ENCODE results near the gene TFDP3. TPM values are rescaled to one million over a fixed set of nuclear protein-coding genes. Genes with fewer than 3 reads are reported as not detected.

Gene TFDP3
- polyA plus RNA-seq, 3 donors: not detected

DNA sequence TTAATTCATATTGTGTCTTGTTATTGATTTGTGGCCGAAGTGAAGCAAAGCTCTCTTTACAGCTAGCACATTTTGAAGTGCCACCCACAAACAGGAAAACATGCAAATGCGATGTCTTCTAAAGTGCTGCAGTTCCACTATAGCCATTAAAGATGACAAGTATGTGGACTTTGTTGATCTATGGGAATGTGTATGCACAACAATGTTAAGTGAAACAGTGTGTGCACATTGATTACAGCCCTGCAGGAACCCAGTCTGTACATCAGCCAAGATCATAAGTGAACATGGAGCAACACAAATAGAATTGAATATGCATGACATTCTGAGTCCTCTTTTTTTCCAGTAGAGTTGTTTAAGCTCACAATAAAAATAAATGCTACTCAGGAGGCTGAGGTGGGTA is 43.0 kb downstream of the TFDP3 start:
- no peaks in the 10 kb centered on the region for H3K36me3 Mint-ChIP-seq
- Histone ChIP-seq H4K20me1 (ENCODE audit: insufficient read depth, low read length) (no peaks in the 10 kb centered on the region), H3K4me1 (ENCODE audit: control insufficient read depth in 1 of 2, insufficient read depth in 2 of 2, low read length in 2 of 2) (no peaks in the 10 kb centered on the region), H3K9ac (ENCODE audit: insufficient read depth, low read length, poor library complexity, severe bottlenecking) (no peak overlapping the region), H2AFZ (ENCODE audit: insufficient read depth, low read depth, low read length, poor library complexity, severe bottlenecking) (no peak overlapping the region), H3K4me2 (replicated peaks; ENCODE audit: extremely low read depth, low read length, poor library complexity, severe bottlenecking) (no peak overlapping the region), H3K9me3 (replicated peaks in 1 of 2; ENCODE audit: control insufficient read depth in 1 of 2, insufficient read depth in 1 of 2, low read length in 2 of 2) (no peaks in the 10 kb centered on the region), H3K27me3 (ENCODE audit: control insufficient read depth in 2 of 2, insufficient read depth in 2 of 2, low read length in 2 of 2) (peaks cover 0 to 4% of the 10 kb centered on the region in 2 donors), H3K27ac (ENCODE audit: low read depth in 1 of 2, low read length in 2 of 2) (no peak overlapping the region), H3K4me3 (replicated peaks in 1 of 3; ENCODE audit: low read depth in 2 of 3, low read length in 3 of 3) (no peak overlapping the region), H3K79me2 (ENCODE audit: insufficient read depth, low read length) (no peaks in the 10 kb centered on the region), H3K36me3 (replicated peaks in 1 of 2; ENCODE audit: control insufficient read depth in 1 of 2, insufficient read depth in 2 of 2, low read length in 2 of 2) (no peaks in the 10 kb centered on the region)
- no peak overlapping the region for H3K4me3 Mint-ChIP-seq
- intact Hi-C loops (cut with micrococcal nuclease): no loop called here
- H3K4me1 Mint-ChIP-seq: no peaks in the 10 kb centered on the region
- DNase-seq: no peak
- no peak overlapping the region for H3K27ac Mint-ChIP-seq
- no peaks in the 10 kb centered on the region for H3K9me3 Mint-ChIP-seq
- H3K27me3 Mint-ChIP-seq (ENCODE audit: low read depth in 3 of 3): peaks cover 1 to 2% (median 2%) of the 10 kb centered on the region in 3 donors
- no CpG with 5 or more reads among the region's 2 CpGs for WGBS (ENCODE audit: insufficient coverage)
- TF ChIP-seq, protein P1, sequence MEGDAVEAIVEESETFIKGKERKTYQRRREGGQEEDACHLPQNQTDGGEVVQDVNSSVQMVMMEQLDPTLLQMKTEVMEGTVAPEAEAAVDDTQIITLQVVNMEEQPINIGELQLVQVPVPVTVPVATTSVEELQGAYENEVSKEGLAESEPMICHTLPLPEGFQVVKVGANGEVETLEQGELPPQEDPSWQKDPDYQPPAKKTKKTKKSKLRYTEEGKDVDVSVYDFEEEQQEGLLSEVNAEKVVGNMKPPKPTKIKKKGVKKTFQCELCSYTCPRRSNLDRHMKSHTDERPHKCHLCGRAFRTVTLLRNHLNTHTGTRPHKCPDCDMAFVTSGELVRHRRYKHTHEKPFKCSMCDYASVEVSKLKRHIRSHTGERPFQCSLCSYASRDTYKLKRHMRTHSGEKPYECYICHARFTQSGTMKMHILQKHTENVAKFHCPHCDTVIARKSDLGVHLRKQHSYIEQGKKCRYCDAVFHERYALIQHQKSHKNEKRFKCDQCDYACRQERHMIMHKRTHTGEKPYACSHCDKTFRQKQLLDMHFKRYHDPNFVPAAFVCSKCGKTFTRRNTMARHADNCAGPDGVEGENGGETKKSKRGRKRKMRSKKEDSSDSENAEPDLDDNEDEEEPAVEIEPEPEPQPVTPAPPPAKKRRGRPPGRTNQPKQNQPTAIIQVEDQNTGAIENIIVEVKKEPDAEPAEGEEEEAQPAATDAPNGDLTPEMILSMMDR (IDR thresholded peaks at IDR 0.05): no peak

DNA sequence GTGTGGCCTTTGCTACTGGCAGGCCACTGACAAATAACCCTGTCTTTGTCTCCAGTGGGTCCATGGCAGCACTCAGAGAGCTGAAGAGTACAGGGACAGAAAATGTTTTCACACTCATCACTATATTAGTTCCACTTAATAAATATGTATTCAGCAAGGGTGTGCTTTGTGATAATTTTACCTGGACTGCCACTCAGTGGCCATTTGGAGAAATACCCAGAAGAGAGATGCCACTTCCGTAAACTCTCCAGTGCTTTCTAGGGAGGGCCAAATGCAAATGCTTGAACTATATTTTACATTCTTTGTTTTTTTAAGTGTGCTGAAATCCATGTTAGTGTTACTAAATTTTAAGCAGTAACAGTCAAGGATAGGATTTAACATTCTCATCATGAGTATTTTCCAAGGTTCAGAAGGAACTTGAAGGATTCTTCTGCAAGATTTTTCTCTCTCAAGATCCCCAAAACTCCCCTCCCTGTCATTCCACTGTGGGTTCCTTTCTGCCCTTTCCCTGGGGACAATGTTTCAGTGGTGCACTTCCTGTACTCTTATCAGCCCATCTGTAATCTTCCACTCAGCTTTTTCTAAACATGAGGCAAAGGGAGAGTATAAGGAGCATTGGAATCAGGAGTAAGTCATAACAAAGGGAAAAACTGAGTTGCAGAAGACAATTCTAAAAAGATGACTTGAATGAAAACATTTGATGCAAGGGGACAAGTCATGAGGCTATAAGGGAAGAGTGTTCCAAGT is 46.0 kb downstream of the TFDP3 start:
- Mint-ChIP-seq H3K27me3 (ENCODE audit: low read depth in 3 of 3) (peaks cover 1 to 3% (median 2%) of the 10 kb centered on the region in 3 donors), H3K27ac (no peak overlapping the region), H3K4me1 (no peaks in the 10 kb centered on the region), H3K4me3 (no peak overlapping the region), H3K36me3 (no peaks in the 10 kb centered on the region), H3K9me3 (no peaks in the 10 kb centered on the region)
- no peak for DNase-seq
- H3K79me2 ChIP-seq (ENCODE audit: insufficient read depth, low read length): no peaks in the 10 kb centered on the region
- WGBS (ENCODE audit: insufficient coverage): no CpG with 5 or more reads among the region's 1 CpG
- H3K27me3 ChIP-seq (ENCODE audit: control insufficient read depth in 2 of 2, insufficient read depth in 2 of 2, low read length in 2 of 2): peaks cover 0 to 4% of the 10 kb centered on the region in 2 donors
- H2AFZ ChIP-seq (ENCODE audit: insufficient read depth, low read depth, low read length, poor library complexity, severe bottlenecking): no peak overlapping the region
- no peaks in the 10 kb centered on the region for H3K9me3 ChIP-seq (replicated peaks in 1 of 2; ENCODE audit: control insufficient read depth in 1 of 2, insufficient read depth in 1 of 2, low read length in 2 of 2)
- TF ChIP-seq, protein P1 (IDR thresholded peaks at IDR 0.05): no peak
- no peak overlapping the region for H3K27ac ChIP-seq (ENCODE audit: low read depth in 1 of 2, low read length in 2 of 2)
- H3K4me1 ChIP-seq (ENCODE audit: control insufficient read depth in 1 of 2, insufficient read depth in 2 of 2, low read length in 2 of 2): no peaks in the 10 kb centered on the region
- intact Hi-C loops (cut with micrococcal nuclease): no loop called here
- no peaks in the 10 kb centered on the region for H3K36me3 ChIP-seq (replicated peaks in 1 of 2; ENCODE audit: control insufficient read depth in 1 of 2, insufficient read depth in 2 of 2, low read length in 2 of 2)
- no peak overlapping the region for H3K4me3 ChIP-seq (replicated peaks in 1 of 3; ENCODE audit: low read depth in 2 of 3, low read length in 3 of 3)
- no peak overlapping the region for H3K9ac ChIP-seq (ENCODE audit: insufficient read depth, low read length, poor library complexity, severe bottlenecking)
- H4K20me1 ChIP-seq (ENCODE audit: insufficient read depth, low read length): no peaks in the 10 kb centered on the region
- H3K4me2 ChIP-seq (replicated peaks; ENCODE audit: extremely low read depth, low read length, poor library complexity, severe bottlenecking): no peak overlapping the region

Small RNA genes within 50 kb of the gene (small RNA-seq; reads per million reads assigned to genes)
- gene RNU1-115P (ENCODE audit: insufficient read length, low read depth): not detected

Other genes starting within 250 kb of the TFDP3 start
- gene USP26, start 121.2 kb downstream of the TFDP3 start, polyA plus RNA-seq: not detected
- gene GPC4, start 197.1 kb upstream of the TFDP3 start, polyA plus RNA-seq: under 1 TPM; 0.03 to 0.59 (median 0.27) TPM

Measured in CD14-positive monocyte (primary cell).